Measurements from ENCODE around the gene PRRG1.
"Not testable (repeated sequence)": the region's sequence is repeated elsewhere in the genome, so short reads cannot be mapped to it uniquely, and the experiment has no call there.

The PRRG1 gene

DNA sequence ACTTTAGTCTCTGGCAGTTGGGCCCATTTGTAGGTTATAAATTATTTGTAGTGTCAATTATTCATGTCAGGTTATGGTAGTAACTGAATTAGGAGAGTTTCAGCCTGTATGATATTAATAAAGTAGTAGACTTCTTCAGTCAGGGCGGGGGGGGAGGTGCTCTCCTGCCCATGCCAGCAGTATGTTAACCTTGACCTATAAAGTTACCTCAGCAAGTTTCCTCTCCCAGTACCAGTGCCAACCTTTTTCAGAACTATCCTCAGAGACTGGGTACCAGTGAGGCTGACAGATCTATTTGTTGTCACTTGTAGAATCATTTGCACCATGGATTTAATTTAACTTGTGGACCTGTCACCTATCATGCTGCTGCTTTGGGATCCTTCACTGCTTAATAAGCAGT lies 88.0 kb downstream of the PRRG1 start:
- H3K4me3 ChIP-seq (ENCODE audit: low read depth, low read length): no peak overlapping the region
- TF ChIP-seq, protein P1, sequence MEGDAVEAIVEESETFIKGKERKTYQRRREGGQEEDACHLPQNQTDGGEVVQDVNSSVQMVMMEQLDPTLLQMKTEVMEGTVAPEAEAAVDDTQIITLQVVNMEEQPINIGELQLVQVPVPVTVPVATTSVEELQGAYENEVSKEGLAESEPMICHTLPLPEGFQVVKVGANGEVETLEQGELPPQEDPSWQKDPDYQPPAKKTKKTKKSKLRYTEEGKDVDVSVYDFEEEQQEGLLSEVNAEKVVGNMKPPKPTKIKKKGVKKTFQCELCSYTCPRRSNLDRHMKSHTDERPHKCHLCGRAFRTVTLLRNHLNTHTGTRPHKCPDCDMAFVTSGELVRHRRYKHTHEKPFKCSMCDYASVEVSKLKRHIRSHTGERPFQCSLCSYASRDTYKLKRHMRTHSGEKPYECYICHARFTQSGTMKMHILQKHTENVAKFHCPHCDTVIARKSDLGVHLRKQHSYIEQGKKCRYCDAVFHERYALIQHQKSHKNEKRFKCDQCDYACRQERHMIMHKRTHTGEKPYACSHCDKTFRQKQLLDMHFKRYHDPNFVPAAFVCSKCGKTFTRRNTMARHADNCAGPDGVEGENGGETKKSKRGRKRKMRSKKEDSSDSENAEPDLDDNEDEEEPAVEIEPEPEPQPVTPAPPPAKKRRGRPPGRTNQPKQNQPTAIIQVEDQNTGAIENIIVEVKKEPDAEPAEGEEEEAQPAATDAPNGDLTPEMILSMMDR (IDR thresholded peaks at IDR 0.05; ENCODE audit: low read depth, low read length): no peak

DNA sequence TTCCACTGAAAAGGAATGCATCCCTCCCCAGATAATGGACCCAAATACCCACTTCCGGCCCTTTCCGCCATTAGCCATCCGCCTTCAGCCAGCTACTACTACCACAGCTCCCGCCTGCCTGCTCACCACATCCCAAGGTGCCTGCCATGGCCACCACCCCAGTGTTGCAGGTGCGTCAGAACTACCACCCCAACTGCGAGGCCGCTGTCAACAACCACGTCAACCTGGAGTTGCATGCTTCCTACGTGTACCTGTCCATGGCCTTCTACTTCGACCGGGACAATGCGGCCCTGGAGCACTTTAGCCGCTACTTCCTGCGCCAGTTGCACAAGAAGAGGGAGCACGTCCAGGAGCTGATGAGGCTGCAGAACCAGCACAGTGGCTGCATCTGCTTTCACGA lies 92.2 kb downstream of the PRRG1 start:
- no peak overlapping the region for H3K4me3 ChIP-seq (ENCODE audit: low read depth, low read length)
- TF ChIP-seq, protein P1 (IDR thresholded peaks at IDR 0.05; ENCODE audit: low read depth, low read length): no peak

DNA sequence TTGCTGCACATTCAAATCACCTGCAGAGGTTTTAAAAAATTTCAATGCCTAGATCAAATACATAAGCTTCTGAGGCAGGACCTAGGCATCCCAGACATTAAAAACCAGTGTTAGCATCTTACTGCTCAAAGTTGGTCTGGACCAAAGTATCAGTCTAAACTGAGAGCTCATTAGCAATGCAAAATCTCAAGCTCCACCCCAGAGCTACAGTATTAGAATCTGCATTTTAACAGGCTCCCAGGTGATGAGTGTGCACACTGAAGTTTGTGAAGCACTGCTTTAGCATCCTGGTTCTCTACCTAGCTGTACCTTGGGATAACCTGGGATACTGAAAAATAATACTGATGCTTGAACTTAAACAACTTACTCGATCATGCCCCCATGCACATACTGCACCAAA lies 96.0 kb downstream of the PRRG1 start:
- TF ChIP-seq, protein P1 (IDR thresholded peaks at IDR 0.05; ENCODE audit: low read depth, low read length): no peak

DNA sequence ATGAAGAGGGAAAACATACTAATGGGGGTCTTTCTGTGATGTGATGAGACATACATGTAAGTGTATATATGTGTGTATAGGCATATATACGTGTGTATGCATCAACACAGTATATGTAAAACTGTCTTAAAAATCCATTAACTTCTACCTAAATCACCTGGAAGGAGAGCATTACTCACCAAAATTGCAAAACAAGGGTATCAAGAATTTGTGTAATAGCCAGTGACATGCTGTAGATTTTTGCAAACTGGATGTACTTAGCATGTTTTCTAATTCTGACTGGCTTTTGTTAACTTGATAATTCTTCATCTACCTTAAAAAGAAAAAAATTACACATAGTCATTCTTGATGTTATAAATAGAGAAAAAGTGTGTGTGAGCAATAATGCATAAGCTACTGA lies 104.7 kb downstream of the PRRG1 start:
- TF ChIP-seq, protein P1 (IDR thresholded peaks at IDR 0.05; ENCODE audit: low read depth, low read length): no peak
- H3K4me3 ChIP-seq (ENCODE audit: low read depth, low read length): no peak overlapping the region

More for the DNA sequence above, 96.0 kb downstream of the PRRG1 start:
- no peak overlapping the region for H3K4me3 ChIP-seq (ENCODE audit: low read depth, low read length)

DNA sequence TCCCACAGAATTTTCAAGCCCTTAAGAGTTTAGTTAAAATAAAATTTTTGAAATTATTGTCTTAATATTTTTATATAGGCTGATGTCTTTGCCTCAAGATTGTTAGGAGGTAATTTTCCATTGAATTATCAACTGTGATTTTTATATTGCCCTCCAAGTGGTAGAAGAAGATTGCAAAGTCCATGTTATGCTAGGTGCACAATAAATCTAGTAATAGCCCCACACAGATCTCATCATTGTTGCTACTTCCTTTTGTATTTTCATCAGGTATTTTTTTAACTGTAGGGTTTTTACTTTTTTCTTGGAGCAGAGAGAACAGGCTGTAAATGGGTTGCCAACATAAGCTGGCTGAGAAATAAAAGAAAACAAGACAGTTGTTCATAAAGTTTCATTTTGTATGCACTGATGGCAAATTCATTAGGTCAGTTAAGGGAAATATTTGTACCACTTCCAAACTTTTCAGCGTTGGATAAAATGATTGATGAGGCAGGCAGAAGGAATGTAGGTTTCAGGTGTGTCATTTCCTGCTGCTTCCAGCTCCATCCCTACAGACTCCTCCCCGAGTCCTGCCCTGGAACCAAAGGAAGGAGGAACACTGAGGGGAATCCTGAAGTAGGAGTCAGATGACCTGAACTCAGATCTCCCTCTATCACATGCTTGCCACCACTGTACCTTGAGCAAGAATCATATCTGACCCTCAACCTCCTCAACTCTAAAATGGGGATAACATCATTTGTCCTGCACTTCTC lies 105.5 kb downstream of the PRRG1 start:
- no peak overlapping the region for H3K4me3 ChIP-seq (ENCODE audit: low read depth, low read length)
- TF ChIP-seq, protein P1 (IDR thresholded peaks at IDR 0.05; ENCODE audit: low read depth, low read length): no peak

DNA sequence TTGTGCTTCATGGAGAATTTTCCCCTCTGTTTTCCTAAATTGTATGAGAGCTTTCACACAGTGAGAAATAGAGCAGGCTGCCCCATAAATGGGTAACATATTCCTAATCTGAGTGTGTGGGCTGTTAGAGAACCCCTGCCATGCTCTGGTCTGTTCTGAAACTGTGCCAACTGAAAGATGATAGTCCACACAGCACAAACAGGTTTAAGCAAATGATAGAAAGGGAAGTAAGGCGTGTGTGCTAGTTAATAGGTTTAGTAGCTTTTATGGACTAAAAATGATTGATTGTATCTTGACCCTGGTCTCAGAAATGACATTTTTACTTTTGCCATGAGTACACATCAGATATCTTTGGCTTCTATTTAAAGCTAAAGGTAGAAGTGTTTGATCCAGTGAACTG lies 106.2 kb downstream of the PRRG1 start:
- TF ChIP-seq, protein P1 (IDR thresholded peaks at IDR 0.05; ENCODE audit: low read depth, low read length): no peak
- no peak overlapping the region for H3K4me3 ChIP-seq (ENCODE audit: low read depth, low read length)

DNA sequence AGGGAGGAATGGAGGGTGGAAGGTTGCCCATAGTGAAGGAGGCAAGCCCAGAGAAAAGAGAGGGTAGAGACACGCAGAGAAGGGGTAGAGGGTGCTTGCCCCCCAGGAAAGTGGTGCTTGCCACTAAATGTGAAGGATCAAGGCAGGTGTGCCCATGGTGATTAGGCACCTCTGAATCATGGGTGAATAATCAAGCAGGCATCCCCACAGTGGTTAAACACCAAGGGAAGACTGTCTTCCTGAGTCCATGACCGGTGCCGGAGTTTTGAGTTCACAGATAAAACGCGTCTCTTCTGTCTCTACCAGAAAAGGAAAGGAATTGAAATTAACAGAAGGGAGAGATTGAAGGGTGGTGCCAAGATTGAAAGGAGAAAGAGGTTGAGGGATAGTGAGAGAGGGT lies 111.1 kb downstream of the PRRG1 start:
- not testable (repeated sequence) for H3K4me3 ChIP-seq (ENCODE audit: low read depth, low read length)

DNA sequence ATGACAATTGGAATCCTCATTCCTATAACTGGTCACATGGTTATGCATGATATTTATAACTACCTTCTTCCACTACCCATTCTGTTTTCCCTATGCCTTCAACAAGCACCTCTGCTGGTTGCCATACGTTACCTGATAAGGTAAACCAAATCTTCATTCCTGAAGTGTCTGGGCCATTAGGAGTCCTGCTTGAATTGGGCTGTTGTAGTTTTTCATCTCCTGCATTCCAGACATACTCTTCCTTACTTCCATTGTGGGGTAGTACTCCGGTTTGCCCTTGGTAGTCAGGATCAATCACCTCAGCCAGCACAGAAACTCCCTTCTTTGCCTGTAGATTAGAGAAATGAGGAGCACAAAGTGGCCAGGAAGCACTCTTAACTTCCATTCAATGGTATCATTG lies 113.2 kb downstream of the PRRG1 start:
- TF ChIP-seq, protein P1 (IDR thresholded peaks at IDR 0.05; ENCODE audit: low read depth, low read length): no peak
- H3K4me3 ChIP-seq (ENCODE audit: low read depth, low read length): no peak overlapping the region

Data from WI38 (cell line).